Transverse colon (tissue), 4 donors: Measurements from ENCODE around the gene DNAH11. TPM values are rescaled to one million over a fixed set of nuclear protein-coding genes. Genes with fewer than 3 reads are reported as not detected.

Experiments
- DNase-seq: peaks from one replicate; pipeline ENCODE4 v3.0.0-alpha.2; 2019
- H3K27ac ChIP-seq, 4 donors: fragments of 200-600 bp; sonication (generic); 2 replicates each; pipeline ENCODE4 v1.5.1; 2016 to 2018; ENCODE audit warnings: inconsistent platforms in 4 of 4
- H3K27me3 ChIP-seq: fragments of 200-600 bp; sonication (generic); 2 replicates; pipeline ENCODE4 v1.5.1; 2017; ENCODE audit warnings: inconsistent platforms
- H3K36me3 ChIP-seq, 4 donors: fragments of 200-600 bp; sonication (generic); 2 replicates each; pipeline ENCODE4 v1.5.1; 2017 to 2019; ENCODE audit warnings: inconsistent platforms in 4 of 4
- H3K4me1 ChIP-seq, 4 donors: fragments of 200-600 bp; sonication (generic); 2 replicates each; pipeline ENCODE4 v1.5.1; 2017 to 2020; ENCODE audit warnings: inconsistent platforms in 4 of 4
- H3K4me3 ChIP-seq, 4 donors: fragments of 200-600 bp; sonication (generic); 1 replicate in 1 of 4; 2 replicates in 3 of 4; pipeline versions ENCODE4 v1.5.1 to v1.6.1; 2017 to 2019; ENCODE audit warnings: inconsistent platforms in 4 of 4
- H3K9me3 ChIP-seq, 2 donors: fragments of 200-600 bp; sonication (generic); 2 replicates each; pipeline ENCODE4 v1.5.1; 2017 to 2019; ENCODE audit warnings: inconsistent platforms in 2 of 2
- EP300 ChIP-seq: sonication (generic); formaldehyde crosslinking; IDR thresholded peaks from one replicate; pipeline ENCODE4 v1.6.1; 2017; ENCODE audit warnings: antibody characterized with exemption, low read depth
- POLR2A ChIP-seq: fragments of 450-650 bp; IDR thresholded peaks from one replicate; pipeline ENCODE4 v1.6.1; 2016; ENCODE audit warnings: antibody characterized with exemption, mild to moderate bottlenecking, moderate library complexity
- POLR2AphosphoS5 ChIP-seq, 3 donors: sonication (generic); formaldehyde crosslinking; IDR thresholded peaks; one replicate each; pipeline ENCODE4 v1.6.1; 2016; ENCODE audit warnings: antibody characterized with exemption in 3 of 3
- WGBS, 2 donors: methylation state at CpG; one replicate each; pipeline ENCODE4 v1.1.5; 2018; ENCODE audit warnings: low coverage in 1 of 2; 5-methylcytosine and 5-hydroxymethylcytosine counted together
- in situ Hi-C, 4 donors: fragments of 200-750 bp; cut with MboI; loops; one replicate each; pipeline versions ENCODE4 v1.15.0 to v1.15.1; 2017; ENCODE audit warnings: low sequenced_read_pairs in 3 of 4, low pct_ligation_motif_present in 1 of 4, low pct_unique_long_range_greater_than_20kb in 1 of 4
- intact Hi-C: fragments of 100-400 bp; cut with DNase I; formaldehyde crosslinking; loops from one replicate; pipeline ENCODE4 v1.15.1; 2023; ENCODE audit warnings: low total_unique reads
- total RNA-seq, 4 donors: library from RNA; depleted of rRNA; stranded (reverse); fragments of >200 nt; gene quantifications; one replicate each; pipeline ENCODE4 v1.1.0, GENCODE V29; 2016
- TF ChIP-seq, protein P1 (sequence below), 5 experiments: fragments of 200-600 bp in 3 of 5; fragments of 450-650 bp in 2 of 5; sonication (generic) in 3 of 5; IDR thresholded peaks; 1 replicate in 2 of 5; 2 replicates in 3 of 5; pipeline ENCODE4 v1.5.1; 2016 to 2017; ENCODE audit warnings: antibody characterized with exemption in 5 of 5, inconsistent platforms in 3 of 5, mild to moderate bottlenecking in 2 of 5, moderate library complexity in 1 of 5

DNAH11 gene
- total RNA-seq, 4 donors from 2014 or later = under 0.01 to 0.16 TPM; not detected in 2

DNA sequence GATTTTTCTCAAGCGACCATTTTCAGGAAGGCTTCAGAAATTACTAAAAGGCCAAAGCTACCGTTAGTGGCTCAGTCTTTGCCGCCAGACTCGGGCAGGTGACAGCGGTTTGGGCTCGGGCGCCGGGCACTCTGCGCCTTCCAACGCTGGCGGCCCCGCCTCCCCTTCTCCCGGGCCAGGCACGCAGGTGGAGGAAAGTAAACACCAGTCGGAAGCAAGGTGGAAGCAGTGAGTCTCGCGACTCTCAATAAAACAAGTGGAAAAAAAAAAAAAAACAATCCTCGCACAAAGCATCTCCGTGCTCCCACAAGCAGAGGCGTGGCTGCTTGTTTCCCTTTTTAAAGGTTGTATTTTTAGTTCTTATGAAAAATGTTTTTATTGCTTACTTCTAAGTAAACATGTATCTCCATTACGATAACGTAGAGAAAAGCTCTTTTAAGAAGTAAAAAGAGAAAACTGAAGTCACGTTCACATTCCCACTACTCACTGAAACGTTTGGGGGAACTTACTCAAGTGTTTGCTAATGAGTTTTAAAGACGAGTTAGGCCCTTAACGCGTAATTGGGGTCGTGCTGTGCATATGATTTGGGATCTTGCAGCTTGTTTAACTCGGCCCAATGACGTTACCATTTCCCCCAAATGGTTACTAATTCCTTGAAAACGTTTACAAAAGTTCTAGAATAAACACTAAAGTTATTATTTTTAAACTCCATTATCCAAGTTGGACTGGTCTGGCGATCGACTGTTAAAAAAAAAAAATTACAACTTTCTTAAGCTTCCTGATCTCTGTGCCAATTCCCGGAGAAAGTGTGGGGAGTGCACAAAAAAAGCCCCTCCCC is 402.0 kb downstream of the DNAH11 start:
- Histone ChIP-seq H3K27me3 (no peaks in the 10 kb centered on the region), H3K27ac (peak overlapping the region; percentile 82 to 92 (median 88)), H3K9me3 (no peaks in the 10 kb centered on the region), H3K4me3 (peak overlapping the region; percentile 46 to 71 (median 58)), H3K36me3 (no peaks in the 10 kb centered on the region), H3K4me1 (peaks cover 6 to 60% (median 35%) of the 10 kb centered on the region in 4 donors)
- intact Hi-C loops = no loop called here
- WGBS, 2 donors = 0 to 1% methylated on average over 31 to 34 of the region's 34 CpGs
- in situ Hi-C loops = no loop called here
- TF ChIP-seq POLR2A = no peak
- TF ChIP-seq POLR2AphosphoS5 (IDR thresholded peaks at IDR 0.05) = peak in 1 of 3 donors; percentile 41
- TF ChIP-seq, protein P1, sequence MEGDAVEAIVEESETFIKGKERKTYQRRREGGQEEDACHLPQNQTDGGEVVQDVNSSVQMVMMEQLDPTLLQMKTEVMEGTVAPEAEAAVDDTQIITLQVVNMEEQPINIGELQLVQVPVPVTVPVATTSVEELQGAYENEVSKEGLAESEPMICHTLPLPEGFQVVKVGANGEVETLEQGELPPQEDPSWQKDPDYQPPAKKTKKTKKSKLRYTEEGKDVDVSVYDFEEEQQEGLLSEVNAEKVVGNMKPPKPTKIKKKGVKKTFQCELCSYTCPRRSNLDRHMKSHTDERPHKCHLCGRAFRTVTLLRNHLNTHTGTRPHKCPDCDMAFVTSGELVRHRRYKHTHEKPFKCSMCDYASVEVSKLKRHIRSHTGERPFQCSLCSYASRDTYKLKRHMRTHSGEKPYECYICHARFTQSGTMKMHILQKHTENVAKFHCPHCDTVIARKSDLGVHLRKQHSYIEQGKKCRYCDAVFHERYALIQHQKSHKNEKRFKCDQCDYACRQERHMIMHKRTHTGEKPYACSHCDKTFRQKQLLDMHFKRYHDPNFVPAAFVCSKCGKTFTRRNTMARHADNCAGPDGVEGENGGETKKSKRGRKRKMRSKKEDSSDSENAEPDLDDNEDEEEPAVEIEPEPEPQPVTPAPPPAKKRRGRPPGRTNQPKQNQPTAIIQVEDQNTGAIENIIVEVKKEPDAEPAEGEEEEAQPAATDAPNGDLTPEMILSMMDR (IDR thresholded peaks at IDR 0.05) = peak in 2 of 5 experiments; percentile 8 to 18
- peak; percentile 76 for DNase-seq

DNA sequence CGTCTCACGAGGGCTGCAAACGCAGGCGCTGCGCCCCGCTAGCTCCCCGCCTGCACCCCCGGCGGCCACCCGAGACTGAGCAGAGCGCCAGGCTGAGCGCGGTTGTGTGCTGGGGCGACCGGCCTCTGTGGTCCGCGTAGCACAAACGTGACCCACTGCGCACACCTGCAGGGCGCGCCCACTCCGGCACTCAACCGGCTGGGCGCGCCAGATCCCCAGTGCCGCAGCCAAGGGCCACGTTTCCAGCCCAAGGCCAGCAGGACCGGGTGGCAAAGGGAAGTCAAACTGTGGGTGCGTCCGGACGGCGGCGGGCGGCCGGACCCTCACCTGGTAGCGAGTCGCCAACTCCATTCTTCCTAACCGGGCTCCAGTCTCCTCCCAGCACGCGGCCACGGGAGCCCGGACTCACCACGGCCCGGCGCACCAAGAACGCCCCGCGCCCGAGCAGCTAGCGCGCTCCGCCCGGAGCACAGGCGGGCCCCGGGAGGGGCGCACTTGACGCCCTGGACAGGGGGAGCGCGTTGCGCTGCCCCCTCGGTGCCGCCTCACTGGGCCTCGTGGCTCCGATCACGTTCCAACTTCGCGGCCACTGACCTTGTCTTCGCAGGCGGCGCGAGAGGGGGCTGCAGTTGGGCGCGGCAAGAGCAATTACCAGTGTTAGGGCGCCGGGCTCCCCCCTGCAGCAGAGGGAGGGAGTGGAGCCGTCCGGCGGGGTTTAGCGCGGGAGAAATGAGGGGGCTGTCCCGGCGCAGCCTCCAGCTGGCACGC is 402.8 kb downstream of the DNAH11 start, which contains the start of gene CDCA7L:
Gene CDCA7L (minus strand): TSS at position 446 of the 768 bp plus-strand sequence. CDS start 95 bp downstream, at position 351.
- in situ Hi-C loops (no loop called here), intact Hi-C loops (no loop called here)
- Histone ChIP-seq H3K9me3 (no peaks in the 10 kb centered on the region), H3K27ac (peak within 1 kb of the TSS; percentile 82 to 92 (median 88)), H3K4me1 (peaks cover 6 to 60% (median 35%) of the 10 kb centered on the region in 4 donors), H3K36me3 (no peaks in the 10 kb centered on the region), H3K4me3 (peak within 1 kb of the TSS; percentile 46 to 71 (median 58)), H3K27me3 (no peaks in the 10 kb centered on the region)
- TF ChIP-seq POLR2A (peak; percentile 84), EP300 (no peak), POLR2AphosphoS5 (IDR thresholded peaks at IDR 0.05) (peak in 2 of 3 donors; percentile 79 to 81)
- TF ChIP-seq, protein P1 (IDR thresholded peaks at IDR 0.05) = peak in 1 of 5 experiments; percentile 14
- DNase-seq = peak; percentile 81
- 0% methylated on average over 3 to 37 of the region's 83 CpGs for WGBS, 2 donors

DNA sequence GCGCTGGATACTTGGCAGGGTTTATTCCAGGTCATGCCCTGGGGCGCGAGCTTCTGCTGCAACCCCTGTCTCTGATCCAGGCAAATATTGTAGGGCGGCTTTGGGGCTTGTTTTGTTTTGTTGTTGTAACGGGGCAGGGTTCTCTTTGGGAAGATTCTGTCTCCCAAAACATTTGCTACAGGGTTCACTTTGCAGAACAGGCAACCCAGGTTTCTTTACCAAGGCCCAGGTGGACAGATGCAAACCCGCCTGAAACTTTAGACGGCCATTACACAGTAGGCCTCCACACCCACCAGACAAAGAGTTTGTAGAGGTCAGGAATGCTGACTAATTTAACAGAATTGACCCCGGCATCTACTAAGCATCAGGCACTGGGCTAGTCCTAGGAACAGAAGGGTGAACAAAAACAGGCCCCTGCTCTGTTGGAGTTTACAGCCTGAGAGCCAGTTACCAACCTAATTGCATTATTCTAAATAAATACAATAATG is 403.4 kb downstream of the DNAH11 start:
- Histone ChIP-seq H3K27me3 (no peaks in the 10 kb centered on the region), H3K9me3 (no peaks in the 10 kb centered on the region), H3K4me3 (peak overlapping the region in 3 of 4 donors; percentile 46 to 59 (median 58)), H3K4me1 (peaks cover 6 to 53% (median 32%) of the 10 kb centered on the region in 4 donors), H3K36me3 (no peaks in the 10 kb centered on the region), H3K27ac (peak overlapping the region; percentile 82 to 92 (median 88))
- in situ Hi-C loops (no loop called here), intact Hi-C loops (no loop called here)
- DNase-seq = no peak
- no peak for TF ChIP-seq POLR2AphosphoS5 (IDR thresholded peaks at IDR 0.05)
- TF ChIP-seq, protein P1 (IDR thresholded peaks at IDR 0.05) = no peak
- TF ChIP-seq POLR2A = no peak
- TF ChIP-seq EP300 = no peak
- 16 to 50% methylated on average over 2 to 8 of the region's 8 CpGs for WGBS, 2 donors

DNA sequence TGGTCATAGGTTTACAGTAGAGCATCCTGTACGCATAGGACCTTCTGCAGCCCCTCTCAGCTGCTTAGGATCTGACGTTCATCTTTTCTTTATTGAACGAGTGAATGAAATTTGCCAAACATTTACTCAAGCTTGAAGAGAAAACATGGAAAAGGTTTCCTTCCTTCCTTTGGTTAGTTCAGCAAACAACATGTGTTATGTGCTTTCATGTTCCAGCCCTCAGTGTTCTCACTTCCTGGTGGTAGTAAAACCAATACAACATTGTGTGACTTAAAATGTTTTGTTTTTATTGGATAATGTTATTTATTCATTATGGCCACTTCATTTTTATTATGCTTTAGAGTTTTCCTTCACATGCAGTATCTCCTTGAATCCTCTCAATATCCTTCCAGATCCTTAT is 404.2 kb downstream of the DNAH11 start:
- Histone ChIP-seq H3K27ac (peak overlapping the region; percentile 6 to 88 (median 56)), H3K4me1 (peaks cover 6 to 45% (median 25%) of the 10 kb centered on the region in 4 donors), H3K4me3 (no peak overlapping the region), H3K27me3 (no peaks in the 10 kb centered on the region), H3K36me3 (no peaks in the 10 kb centered on the region), H3K9me3 (no peaks in the 10 kb centered on the region)
- intact Hi-C loops = no loop called here
- WGBS, 2 donors = 39 to 67% methylated on average over 3 of the region's 3 CpGs
- no peak for DNase-seq
- in situ Hi-C loops = no loop called here
- TF ChIP-seq POLR2AphosphoS5 (IDR thresholded peaks at IDR 0.05) (no peak), POLR2A (no peak), EP300 (no peak)
- TF ChIP-seq, protein P1 (IDR thresholded peaks at IDR 0.05) = no peak
